RWPE2 (cell line): ENCODE measurements around the gene MLF2.

Experiments used
- ATAC-seq: fragments of 200-7000 bp; cut with Tn5 transposase; 3 replicates; pipeline ENCODE4 v1.9.1; 2021; ENCODE audit warnings: low read depth
- DNase-seq: peaks from one replicate; pipeline ENCODE4 v3.0.0-alpha.2; 2020; ENCODE audit warnings: low spot score
- H3K27ac ChIP-seq: fragments of 450-650 bp; 2 replicates; pipeline ENCODE4 v1.5.1; 2017; ENCODE audit warnings: mild to moderate bottlenecking; ENCODE audit not compliant: poor library complexity, severe bottlenecking
- H3K27me3 ChIP-seq: fragments of 250-450 bp; sonication (Bioruptor Pico); 2 replicates; pipeline ENCODE4 v1.5.1; 2021; ENCODE audit warnings: mild to moderate bottlenecking, moderate library complexity; ENCODE audit not compliant: insufficient read depth, poor library complexity, severe bottlenecking
- H3K36me3 ChIP-seq: fragments of 250-450 bp; sonication (Bioruptor Pico); 2 replicates; pipeline ENCODE4 v1.5.1; 2020; ENCODE audit warnings: low read depth, mild to moderate bottlenecking, moderate library complexity
- H3K4me1 ChIP-seq: fragments of 250-450 bp; sonication (Bioruptor Pico); 2 replicates; pipeline ENCODE4 v1.5.1; 2021; ENCODE audit warnings: mild to moderate bottlenecking, moderate library complexity; ENCODE audit not compliant: insufficient read depth, poor library complexity, severe bottlenecking
- H3K4me3 ChIP-seq: fragments of 250-450 bp; sonication (Bioruptor Pico); 2 replicates; pipeline ENCODE4 v1.5.1; 2021; ENCODE audit warnings: mild to moderate bottlenecking, moderate library complexity; ENCODE audit not compliant: severe bottlenecking
- H3K9me3 ChIP-seq: fragments of 250-450 bp; sonication (Bioruptor Pico); 2 replicates; pipeline ENCODE4 v1.5.1; 2021; ENCODE audit warnings: mild to moderate bottlenecking, moderate library complexity; ENCODE audit not compliant: severe bottlenecking
- CTCF ChIP-seq: fragments of 450-650 bp; IDR thresholded peaks from one replicate; pipeline ENCODE4 v1.5.1; 2017; ENCODE audit warnings: mild to moderate bottlenecking, moderate library complexity; ENCODE audit not compliant: poor library complexity, severe bottlenecking

The MLF2 gene

DNA sequence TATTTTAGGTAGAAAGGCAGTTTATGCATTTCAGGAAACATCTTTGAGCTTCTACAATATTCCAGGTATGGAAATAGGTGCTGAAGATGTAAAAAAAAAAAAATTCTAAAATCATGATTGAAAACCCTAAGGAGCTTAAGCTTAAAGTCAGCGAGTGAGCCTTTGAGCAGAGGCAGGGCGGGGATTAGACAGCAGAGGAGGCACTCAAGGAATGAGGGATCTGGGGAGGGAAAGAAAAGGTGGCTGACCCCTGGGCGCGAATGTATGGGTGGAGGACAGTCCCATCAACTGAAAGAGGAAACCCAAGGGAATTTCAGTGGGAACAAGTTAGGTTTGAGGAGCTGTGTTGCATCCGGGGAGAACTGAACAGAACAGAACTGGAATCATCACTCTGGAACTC is 6.8 kb upstream of the MLF2 start:
- no peak for ATAC-seq
- Histone ChIP-seq H3K27ac (no peak overlapping the region), H3K36me3 (no peaks in the 10 kb centered on the region), H3K9me3 (no peaks in the 10 kb centered on the region), H3K4me1 (peaks cover 9% of the 10 kb centered on the region), H3K27me3 (no peaks in the 10 kb centered on the region), H3K4me3 (no peak overlapping the region)
- no peak for TF ChIP-seq CTCF
- DNase-seq: no peak

GRCh38 chr12:6758506-6759095 is 5.7 kb upstream of the MLF2 start:
- no peak for ATAC-seq
- no peaks in the 10 kb centered on the region for H3K9me3 ChIP-seq
- H3K36me3 ChIP-seq: no peaks in the 10 kb centered on the region
- DNase-seq: no peak
- H3K27ac ChIP-seq: no peak overlapping the region
- H3K4me1 ChIP-seq: peaks cover 2% of the 10 kb centered on the region
- no peaks in the 10 kb centered on the region for H3K27me3 ChIP-seq
- no peak overlapping the region for H3K4me3 ChIP-seq
- no peak for TF ChIP-seq CTCF

DNA sequence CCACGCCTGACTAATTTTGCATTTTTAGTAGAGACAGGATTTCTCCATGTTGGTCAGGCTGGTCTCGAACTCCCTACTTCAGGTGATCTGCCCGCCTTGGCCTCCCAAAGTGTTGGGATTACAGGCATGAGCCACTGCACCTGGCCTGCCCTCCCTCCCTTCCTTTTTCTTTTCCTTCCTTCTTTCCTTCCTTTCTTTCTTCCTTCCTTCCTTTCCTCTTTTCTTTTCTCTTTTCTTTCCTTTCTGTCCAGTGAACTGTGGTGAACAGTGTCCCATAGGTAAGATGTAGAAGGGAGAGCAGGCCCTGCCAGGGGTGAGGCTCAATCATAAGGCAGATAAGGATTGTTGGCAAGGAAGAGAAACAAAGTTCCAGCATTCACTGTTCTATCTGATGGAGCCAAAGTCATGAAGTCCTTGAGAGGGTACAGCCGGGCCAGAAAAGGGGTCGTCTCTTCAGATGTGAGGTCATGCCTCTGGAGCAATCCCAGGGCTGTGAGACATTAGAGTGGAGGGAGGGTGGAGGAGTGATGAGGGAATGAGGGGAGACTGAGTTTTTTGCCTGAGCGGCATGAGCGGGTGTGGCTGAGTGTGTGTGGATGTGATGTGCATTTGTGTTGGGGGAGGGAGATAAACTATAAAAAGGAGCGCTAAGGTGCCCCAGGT is 4.2 kb upstream of the MLF2 start:
- no peak overlapping the region for H3K4me3 ChIP-seq
- no peaks in the 10 kb centered on the region for H3K4me1 ChIP-seq
- DNase-seq (no peak), ATAC-seq (no peak)
- H3K27ac ChIP-seq: no peak overlapping the region
- H3K27me3 ChIP-seq: no peaks in the 10 kb centered on the region
- H3K9me3 ChIP-seq: no peaks in the 10 kb centered on the region
- no peak for TF ChIP-seq CTCF
- H3K36me3 ChIP-seq: no peaks in the 10 kb centered on the region

GRCh38 chr12:6754411-6754810 is 1.5 kb upstream of the MLF2 start:
- no peak for TF ChIP-seq CTCF
- ATAC-seq (no peak), DNase-seq (no peak)
- Histone ChIP-seq H3K27me3 (no peaks in the 10 kb centered on the region), H3K9me3 (no peaks in the 10 kb centered on the region), H3K27ac (no peak overlapping the region), H3K36me3 (peaks cover 23% of the 10 kb centered on the region), H3K4me3 (no peak overlapping the region), H3K4me1 (no peaks in the 10 kb centered on the region)

- Histone ChIP-seq H3K27me3 (no peaks in the 10 kb centered on the region), H3K4me1 (no peaks in the 10 kb centered on the region), H3K4me3 (no peak overlapping the region), H3K36me3 (peaks cover 29% of the 10 kb centered on the region), H3K27ac (peak overlapping the region; percentile 77), H3K9me3 (no peaks in the 10 kb centered on the region)
- DNase-seq (no peak), ATAC-seq (no peak)
- TF ChIP-seq CTCF: peak; percentile 85
Observed at GRCh38 chr12:6753772-6754356, 923 bp upstream of the MLF2 start.
